Measurements from ENCODE around the gene ASXL1. TPM values are rescaled to one million over a fixed set of nuclear protein-coding genes. Genes with fewer than 3 reads are reported as not detected.

ASXL1 gene
- total RNA-seq, 4 donors from 2014 or later = 69.1 to 116 (median 102) TPM

GRCh38 chr20:32456869-32457478 is 98.8 kb downstream of the ASXL1 start:
- Histone ChIP-seq H3K9me3 (no peaks in the 10 kb centered on the region), H3K4me1 (peaks cover 0 to 10% of the 10 kb centered on the region in 2 donors), H3K27me3 (no peaks in the 10 kb centered on the region), H3K36me3 (no peaks in the 10 kb centered on the region), H3K27ac (peak overlapping the region in 1 of 2 donors; percentile 10), H3K4me3 (peak overlapping the region; percentile 33 to 44)
- peak in 1 of 2 donors; percentile 66 for DNase-seq
- TF ChIP-seq CTCF (IDR thresholded peaks at IDR 0.05) = peak; percentile 50 to 78 (median 67)
- TF ChIP-seq POLR2A (IDR thresholded peaks at IDR 0.05) = no peak
- intact Hi-C loops (cut with DNase I; ENCODE audit: low total_unique reads) = no loop called here

GRCh38 chr20:32457479-32457986 is 99.4 kb downstream of the ASXL1 start:
- Histone ChIP-seq H3K27me3 (no peaks in the 10 kb centered on the region), H3K4me1 (peaks cover 0 to 10% of the 10 kb centered on the region in 2 donors), H3K36me3 (no peaks in the 10 kb centered on the region), H3K4me3 (peak overlapping the region; percentile 33 to 44), H3K27ac (no peak overlapping the region), H3K9me3 (no peaks in the 10 kb centered on the region)
- TF ChIP-seq POLR2A (IDR thresholded peaks at IDR 0.05) = no peak
- peak; percentile 57 to 65 for DNase-seq
- intact Hi-C loops (cut with DNase I; ENCODE audit: low total_unique reads) = no loop called here

- Histone ChIP-seq H3K9me3 (no peaks in the 10 kb centered on the region), H3K27ac (no peak overlapping the region), H3K27me3 (no peaks in the 10 kb centered on the region), H3K4me3 (no peak overlapping the region), H3K36me3 (no peaks in the 10 kb centered on the region), H3K4me1 (peaks cover 0 to 10% of the 10 kb centered on the region in 2 donors)
- TF ChIP-seq CTCF (IDR thresholded peaks at IDR 0.05) = no peak
- TF ChIP-seq POLR2A (IDR thresholded peaks at IDR 0.05) = no peak
- DNase-seq = no peak
- intact Hi-C loops (cut with DNase I; ENCODE audit: low total_unique reads) = no loop called here
These were observed 100.1 kb downstream of the ASXL1 start for GRCh38 chr20:32458061-32458836.

GRCh38 chr20:32458837-32459220 is 100.7 kb downstream of the ASXL1 start:
- Histone ChIP-seq H3K27me3 (no peaks in the 10 kb centered on the region), H3K27ac (no peak overlapping the region), H3K4me1 (peaks cover 0 to 10% of the 10 kb centered on the region in 2 donors), H3K36me3 (no peaks in the 10 kb centered on the region), H3K9me3 (no peaks in the 10 kb centered on the region), H3K4me3 (no peak overlapping the region)
- TF ChIP-seq POLR2A (IDR thresholded peaks at IDR 0.05) = no peak
- no peak for TF ChIP-seq CTCF (IDR thresholded peaks at IDR 0.05)
- DNase-seq = no peak
- intact Hi-C loops (cut with DNase I; ENCODE audit: low total_unique reads) = no loop called here

GRCh38 chr20:32460231-32460630 is 102.1 kb downstream of the ASXL1 start:
- no peaks in the 10 kb centered on the region for H3K36me3 ChIP-seq
- peaks cover 0 to 20% of the 10 kb centered on the region in 2 donors for H3K4me1 ChIP-seq
- H3K9me3 ChIP-seq = no peaks in the 10 kb centered on the region
- H3K27ac ChIP-seq = no peak overlapping the region
- no peak overlapping the region for H3K4me3 ChIP-seq
- intact Hi-C loops (cut with DNase I; ENCODE audit: low total_unique reads) = no loop called here
- no peak for DNase-seq
- TF ChIP-seq POLR2A (IDR thresholded peaks at IDR 0.05) = no peak
- TF ChIP-seq CTCF (IDR thresholded peaks at IDR 0.05) = no peak
- H3K27me3 ChIP-seq = no peaks in the 10 kb centered on the region
